SK-N-SH treated with all-trans-retinoic acid at 6 μM for 48 hours (cell line): Measurements from ENCODE around the gene KNCN.

Experiments used
- ATAC-seq: fragments of 200-7000 bp; cut with Tn5 transposase; 3 replicates; pipeline ENCODE4 v1.9.1; 2020; ENCODE audit warnings: mild to moderate bottlenecking, moderate library complexity
- ARNTL ChIP-seq: fragments of 450-650 bp; formaldehyde crosslinking; IDR thresholded peaks from 2 replicates; pipeline ENCODE4 v1.5.0; 2020; ENCODE audit warnings: low read depth, mild to moderate bottlenecking, moderate library complexity, borderline replicate concordance
- BACH2 ChIP-seq: fragments of 250-450 bp; sonication (Bioruptor Pico); IDR thresholded peaks from 2 replicates; pipeline ENCODE4 v1.9.0; 2021; ENCODE audit warnings: mild to moderate bottlenecking, borderline replicate concordance
- CREB5 ChIP-seq: fragments of 250-450 bp; sonication (Bioruptor Pico); IDR thresholded peaks from 2 replicates; pipeline ENCODE4 v1.5.1; 2020; ENCODE audit warnings: low read depth, mild to moderate bottlenecking, moderate library complexity
- CSDC2 ChIP-seq: fragments of 250-450 bp; sonication (Bioruptor Pico); IDR thresholded peaks from 2 replicates; pipeline ENCODE4 v1.5.0; 2020; ENCODE audit warnings: mild to moderate bottlenecking, moderate library complexity
- CSRNP3 ChIP-seq: fragments of 250-450 bp; sonication (Bioruptor Pico); IDR thresholded peaks from 2 replicates; pipeline ENCODE4 v1.5.1; 2021; ENCODE audit warnings: mild to moderate bottlenecking, moderate library complexity
- ESRRG ChIP-seq: fragments of 250-450 bp; sonication (Bioruptor Pico); IDR thresholded peaks from 2 replicates; pipeline ENCODE4 v1.6.1; 2021; ENCODE audit warnings: mild to moderate bottlenecking
- GLIS3 ChIP-seq: fragments of 250-450 bp; sonication (Bioruptor Pico); IDR thresholded peaks from 2 replicates; pipeline ENCODE4 v1.5.0; 2020; ENCODE audit warnings: mild to moderate bottlenecking, moderate library complexity
- ISL1 ChIP-seq: fragments of 250-450 bp; sonication (Bioruptor Pico); IDR thresholded peaks from 2 replicates; pipeline ENCODE4 v2.1.2; 2022; ENCODE audit warnings: mild to moderate bottlenecking, moderate library complexity
- OSR1 ChIP-seq: fragments of 250-450 bp; sonication (Bioruptor Pico); IDR thresholded peaks from 2 replicates; pipeline ENCODE4 v1.8.0; 2022; ENCODE audit warnings: moderate library complexity, mild to moderate bottlenecking, inconsistent platforms
- PPARA ChIP-seq: fragments of 250-450 bp; sonication (Bioruptor Pico); IDR thresholded peaks from 2 replicates; pipeline ENCODE4 v1.5.0; 2020; ENCODE audit warnings: mild to moderate bottlenecking, borderline replicate concordance
- RARB ChIP-seq: fragments of 250-450 bp; sonication (Bioruptor Pico); IDR thresholded peaks from 2 replicates; pipeline ENCODE4 v1.8.0; 2021; ENCODE audit warnings: mild to moderate bottlenecking, moderate library complexity
- SNAI2 ChIP-seq: fragments of 250-450 bp; sonication (Bioruptor Pico); IDR thresholded peaks from 2 replicates; pipeline ENCODE4 v1.5.0; 2020; ENCODE audit warnings: mild to moderate bottlenecking, moderate library complexity
- TOX ChIP-seq: fragments of 250-450 bp; sonication (Bioruptor Pico); IDR thresholded peaks from 2 replicates; pipeline ENCODE4 v1.8.0; 2021; ENCODE audit warnings: mild to moderate bottlenecking, moderate library complexity, borderline replicate concordance
- ZC3H10 ChIP-seq: fragments of 250-450 bp; sonication (Bioruptor Pico); IDR thresholded peaks from 2 replicates; pipeline ENCODE4 v1.5.1; 2021; ENCODE audit warnings: mild to moderate bottlenecking, moderate library complexity
- ZFP3 ChIP-seq: fragments of 250-450 bp; sonication (Bioruptor Pico); IDR thresholded peaks from 2 replicates; pipeline ENCODE4 v1.5.0; 2020; ENCODE audit warnings: mild to moderate bottlenecking, moderate library complexity
- ZFP30 ChIP-seq: fragments of 450-650 bp; formaldehyde crosslinking; IDR thresholded peaks from 2 replicates; pipeline ENCODE4 v1.5.0; 2022; ENCODE audit warnings: mild to moderate bottlenecking, moderate library complexity
- ZNF565 ChIP-seq: fragments of 450-650 bp; formaldehyde crosslinking; conservative IDR thresholded peaks from 2 replicates; pipeline ENCODE4 v1.5.0; 2020; ENCODE audit warnings: low read depth, mild to moderate bottlenecking, moderate library complexity
- ZNF8 ChIP-seq: fragments of 450-650 bp; formaldehyde crosslinking; IDR thresholded peaks from 2 replicates; pipeline ENCODE4 v1.5.0; 2020; ENCODE audit warnings: mild to moderate bottlenecking, moderate library complexity
- TF ChIP-seq, protein P1 (sequence below): fragments of 250-450 bp; sonication (Bioruptor Pico); IDR thresholded peaks from 2 replicates; pipeline ENCODE4 v1.8.0; 2020; ENCODE audit warnings: mild to moderate bottlenecking, moderate library complexity, borderline replicate concordance
- TF ChIP-seq, protein P2 (sequence below): fragments of 250-450 bp; sonication (Bioruptor Pico); IDR thresholded peaks from 2 replicates; pipeline ENCODE4 v1.8.0; 2021; ENCODE audit warnings: low read depth, mild to moderate bottlenecking, moderate library complexity, borderline replicate concordance

KNCN gene

DNA sequence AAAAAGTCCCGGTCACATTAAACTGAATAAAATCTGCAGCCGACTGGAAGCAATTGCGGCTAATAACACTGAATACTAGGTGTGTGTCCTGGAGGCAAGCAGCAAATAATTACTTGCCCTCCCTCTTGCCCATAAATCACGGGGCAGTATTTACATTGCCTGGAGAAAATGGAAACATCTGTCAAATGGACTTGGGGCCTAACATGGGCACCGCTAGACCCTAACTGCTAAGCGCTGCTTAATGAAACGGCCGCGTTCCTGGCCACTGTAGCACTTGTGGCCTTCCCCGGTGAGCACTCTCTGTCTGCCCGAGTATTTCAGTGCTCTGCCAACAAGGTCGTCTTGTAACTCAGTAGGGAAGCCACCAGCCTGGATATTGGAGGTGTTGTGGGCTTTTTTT, 23.9 kb upstream of the KNCN start:
- TF ChIP-seq ZFP3 (CRISPR knock-in tag) = no peak
- TF ChIP-seq TOX (CRISPR knock-in tag) = no peak
- no peak for TF ChIP-seq PPARA (CRISPR knock-in tag)
- TF ChIP-seq ZNF565 (CRISPR knock-in tag) = no peak
- no peak for ATAC-seq

GRCh38 chr1:46571691-46572225, 20.3 kb upstream of the KNCN start:
- no peak for ATAC-seq
- no peak for TF ChIP-seq ZFP30 (CRISPR knock-in tag)

GRCh38 chr1:46569884-46570725, 18.7 kb upstream of the KNCN start:
- TF ChIP-seq CREB5 (CRISPR knock-in tag) (no peak), ZFP30 (CRISPR knock-in tag) (no peak), RARB (CRISPR knock-in tag) (no peak), ZNF8 (CRISPR knock-in tag) (no peak), ZFP3 (CRISPR knock-in tag) (no peak), PPARA (CRISPR knock-in tag) (no peak), ESRRG (CRISPR knock-in tag) (no peak), OSR1 (CRISPR knock-in tag) (no peak), ARNTL (CRISPR knock-in tag) (no peak), CSRNP3 (no peak), GLIS3 (no peak), ZC3H10 (CRISPR knock-in tag) (no peak), ISL1 (no peak)
- TF ChIP-seq, protein P1, sequence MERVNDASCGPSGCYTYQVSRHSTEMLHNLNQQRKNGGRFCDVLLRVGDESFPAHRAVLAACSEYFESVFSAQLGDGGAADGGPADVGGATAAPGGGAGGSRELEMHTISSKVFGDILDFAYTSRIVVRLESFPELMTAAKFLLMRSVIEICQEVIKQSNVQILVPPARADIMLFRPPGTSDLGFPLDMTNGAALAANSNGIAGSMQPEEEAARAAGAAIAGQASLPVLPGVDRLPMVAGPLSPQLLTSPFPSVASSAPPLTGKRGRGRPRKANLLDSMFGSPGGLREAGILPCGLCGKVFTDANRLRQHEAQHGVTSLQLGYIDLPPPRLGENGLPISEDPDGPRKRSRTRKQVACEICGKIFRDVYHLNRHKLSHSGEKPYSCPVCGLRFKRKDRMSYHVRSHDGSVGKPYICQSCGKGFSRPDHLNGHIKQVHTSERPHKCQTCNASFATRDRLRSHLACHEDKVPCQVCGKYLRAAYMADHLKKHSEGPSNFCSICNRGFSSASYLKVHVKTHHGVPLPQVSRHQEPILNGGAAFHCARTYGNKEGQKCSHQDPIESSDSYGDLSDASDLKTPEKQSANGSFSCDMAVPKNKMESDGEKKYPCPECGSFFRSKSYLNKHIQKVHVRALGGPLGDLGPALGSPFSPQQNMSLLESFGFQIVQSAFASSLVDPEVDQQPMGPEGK (CRISPR knock-in tag) = no peak
- TF ChIP-seq, protein P2, sequence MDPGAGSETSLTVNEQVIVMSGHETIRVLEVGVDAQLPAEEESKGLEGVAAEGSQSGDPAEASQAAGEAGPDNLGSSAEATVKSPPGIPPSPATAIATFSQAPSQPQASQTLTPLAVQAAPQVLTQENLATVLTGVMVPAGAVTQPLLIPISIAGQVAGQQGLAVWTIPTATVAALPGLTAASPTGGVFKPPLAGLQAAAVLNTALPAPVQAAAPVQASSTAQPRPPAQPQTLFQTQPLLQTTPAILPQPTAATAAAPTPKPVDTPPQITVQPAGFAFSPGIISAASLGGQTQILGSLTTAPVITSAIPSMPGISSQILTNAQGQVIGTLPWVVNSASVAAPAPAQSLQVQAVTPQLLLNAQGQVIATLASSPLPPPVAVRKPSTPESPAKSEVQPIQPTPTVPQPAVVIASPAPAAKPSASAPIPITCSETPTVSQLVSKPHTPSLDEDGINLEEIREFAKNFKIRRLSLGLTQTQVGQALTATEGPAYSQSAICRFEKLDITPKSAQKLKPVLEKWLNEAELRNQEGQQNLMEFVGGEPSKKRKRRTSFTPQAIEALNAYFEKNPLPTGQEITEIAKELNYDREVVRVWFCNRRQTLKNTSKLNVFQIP (CRISPR knock-in tag) = no peak
- no peak for ATAC-seq

GRCh38 chr1:46569116-46569515, 17.7 kb upstream of the KNCN start:
- ATAC-seq = no peak
- TF ChIP-seq ESRRG (CRISPR knock-in tag) = no peak
- no peak for TF ChIP-seq ZC3H10 (CRISPR knock-in tag)
- no peak for TF ChIP-seq ZNF8 (CRISPR knock-in tag)
- TF ChIP-seq BACH2 (CRISPR knock-in tag) = no peak
- no peak for TF ChIP-seq ARNTL (CRISPR knock-in tag)
- no peak for TF ChIP-seq ZFP3 (CRISPR knock-in tag)
- TF ChIP-seq, protein P2 (CRISPR knock-in tag) = no peak
- no peak for TF ChIP-seq CREB5 (CRISPR knock-in tag)
- no peak for TF ChIP-seq CSDC2 (CRISPR knock-in tag)
- TF ChIP-seq ISL1 = no peak
- TF ChIP-seq, protein P1 (CRISPR knock-in tag) = no peak
- TF ChIP-seq GLIS3 = no peak
- no peak for TF ChIP-seq SNAI2
- TF ChIP-seq ZFP30 (CRISPR knock-in tag) = no peak
- TF ChIP-seq RARB (CRISPR knock-in tag) = no peak
